GM12873 (cell line): Measurements from ENCODE around the gene RBM20.
A peak's percentile ranks its signal among the peaks of the same experiment; 100 is the strongest.

ENCODE experiments used
- TF ChIP-seq, protein P1 (sequence below): IDR thresholded peaks from 2 replicates; pipeline ENCODE4 v1.5.1; 2012; ENCODE audit warnings: low read depth, mild to moderate bottlenecking, moderate library complexity, low read length, control low read depth; ENCODE audit not compliant: insufficient read depth; ENCODE audit errors: missing control alignments

The RBM20 gene

DNA sequence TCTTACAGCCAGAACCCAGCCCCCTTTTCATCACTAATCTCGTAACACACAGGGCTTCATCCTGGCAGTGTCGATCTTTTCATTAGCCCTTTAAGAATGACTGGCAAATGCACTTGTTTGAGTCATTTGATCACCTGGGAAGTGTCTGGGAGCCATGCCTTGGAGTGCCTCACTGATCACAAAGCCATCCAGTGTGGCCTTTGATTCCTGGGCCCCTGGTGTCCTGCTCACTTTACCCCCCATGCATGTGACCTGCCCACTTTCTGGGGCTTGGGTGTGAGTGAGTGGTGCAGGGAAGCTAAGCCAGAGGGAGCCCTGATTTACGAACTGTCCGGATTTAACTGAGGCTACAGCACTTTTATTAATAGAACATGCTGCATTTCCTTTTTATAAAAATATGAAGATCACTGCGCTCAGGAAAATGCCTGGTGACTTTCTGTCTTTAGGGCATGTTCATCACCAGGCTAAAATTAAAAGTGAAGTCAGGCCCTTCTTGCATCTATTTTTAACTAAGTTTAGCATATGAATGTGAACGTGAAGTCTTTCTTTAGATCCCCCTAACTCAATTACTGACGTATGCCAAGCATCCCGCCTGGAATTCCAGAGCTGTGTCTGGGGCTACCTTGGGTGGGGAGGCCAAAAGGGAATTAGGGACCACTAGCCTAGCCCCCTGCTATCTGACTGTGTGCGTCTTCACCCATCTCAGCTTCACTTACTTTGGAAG, 23.6 kb downstream of the RBM20 start:
- TF ChIP-seq, protein P1, sequence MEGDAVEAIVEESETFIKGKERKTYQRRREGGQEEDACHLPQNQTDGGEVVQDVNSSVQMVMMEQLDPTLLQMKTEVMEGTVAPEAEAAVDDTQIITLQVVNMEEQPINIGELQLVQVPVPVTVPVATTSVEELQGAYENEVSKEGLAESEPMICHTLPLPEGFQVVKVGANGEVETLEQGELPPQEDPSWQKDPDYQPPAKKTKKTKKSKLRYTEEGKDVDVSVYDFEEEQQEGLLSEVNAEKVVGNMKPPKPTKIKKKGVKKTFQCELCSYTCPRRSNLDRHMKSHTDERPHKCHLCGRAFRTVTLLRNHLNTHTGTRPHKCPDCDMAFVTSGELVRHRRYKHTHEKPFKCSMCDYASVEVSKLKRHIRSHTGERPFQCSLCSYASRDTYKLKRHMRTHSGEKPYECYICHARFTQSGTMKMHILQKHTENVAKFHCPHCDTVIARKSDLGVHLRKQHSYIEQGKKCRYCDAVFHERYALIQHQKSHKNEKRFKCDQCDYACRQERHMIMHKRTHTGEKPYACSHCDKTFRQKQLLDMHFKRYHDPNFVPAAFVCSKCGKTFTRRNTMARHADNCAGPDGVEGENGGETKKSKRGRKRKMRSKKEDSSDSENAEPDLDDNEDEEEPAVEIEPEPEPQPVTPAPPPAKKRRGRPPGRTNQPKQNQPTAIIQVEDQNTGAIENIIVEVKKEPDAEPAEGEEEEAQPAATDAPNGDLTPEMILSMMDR = no peak

DNA sequence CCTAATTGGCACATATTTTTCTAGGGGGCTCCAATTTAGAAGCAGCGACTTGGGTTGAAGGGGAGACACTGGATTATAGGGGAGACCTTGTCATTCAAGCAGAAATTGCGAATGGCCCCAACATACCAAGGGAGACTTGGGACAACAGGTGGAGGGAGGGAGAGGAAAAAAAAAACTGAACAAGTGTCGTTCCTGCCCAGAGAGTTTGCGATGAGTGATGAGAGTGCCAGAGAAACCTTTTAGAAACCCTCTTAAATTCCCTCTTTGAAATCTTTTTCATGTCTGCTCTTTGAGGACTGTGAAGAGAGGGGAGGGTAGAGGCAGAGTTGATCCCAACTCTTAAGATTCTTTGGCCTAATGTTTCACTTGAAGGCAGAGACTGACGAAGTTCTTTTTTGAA, 24.3 kb downstream of the RBM20 start:
- TF ChIP-seq, protein P1 = no peak

DNA sequence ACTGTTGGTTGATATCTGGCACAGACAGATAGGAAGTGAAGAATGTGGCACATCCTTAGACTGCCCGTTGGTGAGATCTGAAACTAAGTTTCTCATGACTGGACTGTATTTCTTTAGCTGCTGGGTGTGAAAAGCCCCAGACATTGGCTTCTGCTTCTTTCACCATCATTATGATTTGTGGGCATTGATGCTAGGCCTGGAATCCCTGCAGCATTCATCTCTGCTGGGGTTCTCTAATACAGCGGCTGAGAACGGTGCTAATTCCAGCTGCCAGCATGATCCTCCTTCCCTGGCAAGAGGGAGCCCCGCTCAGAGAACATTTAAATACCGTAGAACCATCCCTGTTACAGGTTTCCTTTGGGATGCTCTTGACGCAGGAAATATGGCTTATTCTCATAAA, 26.2 kb downstream of the RBM20 start:
- TF ChIP-seq, protein P1 = no peak

DNA sequence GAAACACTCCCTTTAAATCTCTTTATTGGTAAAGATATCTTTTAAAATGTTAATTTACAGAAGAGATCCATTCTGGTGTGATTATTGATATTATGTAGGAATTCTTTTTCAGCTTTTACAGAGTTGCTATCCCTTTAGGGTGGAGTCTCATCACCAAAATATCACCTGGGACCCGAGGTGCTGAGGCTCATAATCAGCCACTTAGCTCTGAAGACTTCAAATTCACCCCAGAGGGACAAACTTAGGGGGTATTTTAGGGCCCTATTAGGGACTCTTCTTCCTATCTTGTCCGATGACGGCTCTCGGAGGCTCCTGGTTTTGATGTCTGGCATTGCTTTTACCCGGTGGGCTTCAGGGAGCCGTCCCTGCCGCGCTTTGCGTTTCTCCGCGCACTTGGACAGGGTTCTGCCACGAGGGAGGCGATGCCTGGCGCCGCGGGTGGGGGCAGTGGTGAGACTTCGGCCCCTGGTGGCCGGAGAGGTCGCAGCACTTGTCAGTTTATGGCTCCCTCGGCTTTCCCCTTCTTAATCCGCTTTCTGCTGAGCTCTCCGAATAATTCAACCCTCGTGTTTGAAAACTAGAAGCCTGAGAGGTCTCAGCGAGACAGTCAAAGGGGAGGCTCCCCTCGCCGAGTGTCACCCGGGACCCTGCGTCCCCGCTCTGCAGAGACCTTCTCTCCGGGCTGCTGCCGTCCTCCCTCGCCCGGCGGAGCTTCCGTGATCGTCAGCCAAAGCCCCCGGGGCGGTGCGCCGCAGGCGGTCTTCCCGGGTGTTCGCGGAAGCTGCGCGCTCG, 27.8 kb downstream of the RBM20 start:
- TF ChIP-seq, protein P1 = peak; percentile 99

DNA sequence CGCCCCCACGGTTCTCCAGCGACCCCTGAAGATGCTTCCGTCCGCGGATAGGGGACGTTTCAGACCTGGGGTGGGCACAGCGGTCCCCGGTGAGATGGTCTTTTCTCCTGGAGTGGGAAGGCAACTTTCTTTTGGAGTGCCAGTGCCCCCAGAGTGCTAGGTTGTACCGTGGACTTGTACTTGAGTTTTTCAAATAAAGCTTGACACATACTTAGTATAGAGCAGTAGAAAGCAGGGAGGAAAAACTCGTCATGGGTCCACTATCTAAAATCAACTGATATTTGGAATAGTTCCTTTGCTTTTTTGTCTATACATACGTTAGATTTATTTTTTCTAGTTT, 28.4 kb downstream of the RBM20 start:
- TF ChIP-seq, protein P1 = no peak

DNA sequence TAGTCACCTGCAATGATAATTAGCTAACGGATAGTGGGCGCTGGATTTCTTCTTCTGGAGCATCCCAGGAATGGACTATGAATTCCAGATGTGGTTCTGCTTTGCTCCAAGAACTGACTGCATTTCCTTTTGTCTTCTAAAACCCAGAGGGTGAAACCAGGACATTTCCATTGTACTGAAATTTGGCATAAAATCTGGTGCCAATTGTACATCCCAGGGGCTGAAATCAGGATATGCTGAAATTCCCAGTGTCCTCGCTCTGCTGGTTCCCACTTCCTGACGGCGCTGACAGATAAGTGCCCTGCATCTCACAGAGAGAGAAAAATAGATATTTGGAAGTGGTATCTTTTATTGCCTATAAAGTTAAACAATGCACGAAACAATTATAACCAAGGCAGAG, 31.9 kb downstream of the RBM20 start:
- TF ChIP-seq, protein P1 = no peak

DNA sequence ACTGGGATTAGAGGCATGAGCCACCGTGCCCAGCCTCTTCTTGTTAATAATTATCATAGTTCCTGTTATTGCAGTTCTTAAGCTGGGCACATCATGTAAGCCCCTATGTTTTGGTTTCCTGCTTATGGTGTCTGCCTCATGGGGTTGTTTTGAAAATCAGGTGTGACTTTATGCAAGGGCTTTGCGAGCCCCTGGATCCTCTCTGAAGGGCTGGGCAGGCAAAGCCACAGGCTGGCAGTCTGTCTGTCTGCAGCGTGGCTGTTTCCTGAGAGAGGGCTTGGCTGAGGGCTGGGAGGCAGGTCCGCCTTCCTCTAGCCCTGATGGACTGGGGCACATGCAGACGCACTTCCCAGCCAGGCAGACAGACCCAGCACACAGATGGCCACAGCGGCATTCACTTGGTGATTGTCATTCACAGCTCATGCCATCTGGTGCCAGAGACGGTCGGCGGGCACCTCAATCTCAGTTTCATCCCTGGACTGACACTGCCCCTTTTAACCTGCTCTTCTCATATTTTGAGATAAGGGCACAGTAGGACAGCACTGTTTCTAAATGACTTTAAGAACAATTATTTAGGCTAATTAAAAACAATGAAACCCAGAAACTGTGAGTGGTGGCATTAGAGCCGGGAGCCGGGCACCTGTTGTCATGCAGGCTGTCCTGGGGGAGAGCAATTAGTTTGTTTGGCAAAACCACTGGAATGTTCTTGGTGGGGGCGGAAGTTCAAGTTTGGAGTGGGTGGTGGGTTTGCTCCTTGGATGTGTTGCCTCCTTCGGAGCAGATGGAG, 35.5 kb downstream of the RBM20 start:
- TF ChIP-seq, protein P1 = no peak
